Muscle layer of duodenum (tissue), 2 donors: Measurements from ENCODE around the gene PLD4.

ENCODE experiments used
- H3K27ac ChIP-seq: one replicate; pipeline ENCODE4 v1.7.0; 2013; ENCODE audit warnings: mild to moderate bottlenecking, low read length
- H3K27me3 ChIP-seq: one replicate; pipeline ENCODE4 v1.7.0; 2013; ENCODE audit warnings: low read depth, mild to moderate bottlenecking, control low read depth, low read length
- H3K36me3 ChIP-seq, 2 donors: one replicate each; pipeline ENCODE4 v1.7.0; 2013; ENCODE audit warnings: low read length in 2 of 2, control low read depth in 1 of 2, mild to moderate bottlenecking in 1 of 2; ENCODE audit not compliant: insufficient read depth in 2 of 2, control insufficient read depth in 1 of 2
- H3K4me1 ChIP-seq, 2 donors: one replicate each; pipeline ENCODE4 v1.7.0; 2013; ENCODE audit warnings: low read length in 2 of 2, mild to moderate bottlenecking in 2 of 2, control low read depth in 1 of 2, moderate library complexity in 1 of 2; ENCODE audit not compliant: insufficient read depth in 2 of 2, control insufficient read depth in 1 of 2
- H3K4me3 ChIP-seq, 2 donors: one replicate each; pipeline ENCODE4 v1.7.0; 2013; ENCODE audit warnings: low read length in 2 of 2, low read depth in 1 of 2, mild to moderate bottlenecking in 1 of 2
- H3K9me3 ChIP-seq, 2 donors: one replicate each; pipeline ENCODE4 v1.7.0; 2013; ENCODE audit warnings: low read length in 2 of 2, control low read depth in 1 of 2, mild to moderate bottlenecking in 1 of 2; ENCODE audit not compliant: control insufficient read depth in 1 of 2
- donor health status: healthy.

The PLD4 gene

GRCh38 chr14:104935026-104935650, 10.5 kb downstream of the PLD4 start:
- no peaks in the 10 kb centered on the region for H3K9me3 ChIP-seq
- peaks cover 0 to 13% of the 10 kb centered on the region in 2 donors for H3K4me1 ChIP-seq
- no peak overlapping the region for H3K4me3 ChIP-seq
- H3K36me3 ChIP-seq, result peaks cover 0 to 8% of the 10 kb centered on the region in 2 donors
- H3K27me3 ChIP-seq, result no peaks in the 10 kb centered on the region
- no peak overlapping the region for H3K27ac ChIP-seq

- H3K4me1 ChIP-seq, result peaks cover 0 to 13% of the 10 kb centered on the region in 2 donors
- peaks cover 0 to 10% of the 10 kb centered on the region in 2 donors for H3K36me3 ChIP-seq
- H3K9me3 ChIP-seq, result no peaks in the 10 kb centered on the region
- no peak overlapping the region for H3K27ac ChIP-seq
- no peak overlapping the region for H3K4me3 ChIP-seq
- H3K27me3 ChIP-seq, result no peaks in the 10 kb centered on the region
Measured at GRCh38 chr14:104935955-104936354, 11.3 kb downstream of the PLD4 start.

DNA sequence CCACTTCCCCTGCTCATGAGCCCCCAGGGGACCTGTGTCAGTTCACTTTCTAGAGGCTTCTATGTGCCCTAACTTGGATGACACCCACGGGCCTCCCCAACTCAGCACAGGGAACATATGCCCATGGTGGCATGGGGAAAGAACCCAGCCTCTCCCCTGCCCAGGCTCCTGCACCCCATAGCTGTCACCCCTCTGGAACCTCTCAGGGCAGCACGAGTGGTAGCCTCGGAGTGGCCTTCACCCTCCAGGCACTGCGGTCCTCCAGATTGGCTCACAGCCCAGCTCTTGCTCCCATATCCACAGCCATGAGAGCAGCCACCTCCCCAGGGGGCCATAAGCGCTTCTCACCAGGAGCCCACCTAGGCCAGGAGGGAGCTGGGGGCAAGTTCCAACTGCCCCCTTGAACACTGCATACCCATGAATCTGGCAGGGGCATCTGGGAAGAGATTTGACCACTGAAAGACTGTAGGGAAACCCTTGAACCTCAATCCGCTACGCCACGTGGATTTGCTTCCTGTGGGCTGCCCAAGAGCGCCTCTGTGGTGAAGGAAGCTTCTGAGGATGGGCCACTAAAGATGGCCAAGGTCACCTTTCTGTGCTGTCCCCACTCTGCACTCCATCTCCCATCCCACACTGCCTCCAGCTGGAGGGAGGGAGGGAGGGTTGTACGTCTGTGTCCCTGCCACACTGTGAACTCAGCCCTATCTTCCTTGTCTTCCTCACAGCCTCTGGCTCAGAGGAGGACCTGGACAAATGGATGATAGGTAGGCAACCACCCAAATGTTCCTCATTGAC, 11.9 kb downstream of the PLD4 start:
- H3K36me3 ChIP-seq, result peaks cover 0 to 16% of the 10 kb centered on the region in 2 donors
- H3K27ac ChIP-seq, result no peak overlapping the region
- no peaks in the 10 kb centered on the region for H3K27me3 ChIP-seq
- peaks cover 0 to 13% of the 10 kb centered on the region in 2 donors for H3K4me1 ChIP-seq
- H3K4me3 ChIP-seq, result no peak overlapping the region
- no peaks in the 10 kb centered on the region for H3K9me3 ChIP-seq

DNA sequence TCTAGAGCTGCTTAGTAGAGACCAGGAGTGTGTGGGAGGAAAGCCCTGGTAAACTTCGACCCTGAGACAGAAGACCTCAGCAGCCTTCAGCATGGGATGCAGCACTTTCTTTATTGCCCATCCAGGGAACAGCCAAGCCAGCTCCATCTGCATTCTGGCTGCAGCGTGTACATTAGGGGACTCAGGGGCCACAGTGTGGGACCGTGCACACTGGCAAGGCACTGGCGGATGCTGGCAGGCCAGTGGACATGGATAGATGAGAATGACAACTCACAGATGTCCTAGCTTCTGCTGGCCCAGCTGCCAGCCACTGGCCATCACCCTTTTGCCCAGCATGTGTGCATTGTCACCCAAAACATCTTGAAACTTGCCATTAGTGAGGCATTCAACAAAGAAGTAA, 12.5 kb downstream of the PLD4 start:
- no peaks in the 10 kb centered on the region for H3K27me3 ChIP-seq
- H3K9me3 ChIP-seq, result no peaks in the 10 kb centered on the region
- no peak overlapping the region for H3K27ac ChIP-seq
- peaks cover 0 to 22% of the 10 kb centered on the region in 2 donors for H3K36me3 ChIP-seq
- H3K4me3 ChIP-seq, result no peak overlapping the region
- peaks cover 0 to 8% of the 10 kb centered on the region in 2 donors for H3K4me1 ChIP-seq

DNA sequence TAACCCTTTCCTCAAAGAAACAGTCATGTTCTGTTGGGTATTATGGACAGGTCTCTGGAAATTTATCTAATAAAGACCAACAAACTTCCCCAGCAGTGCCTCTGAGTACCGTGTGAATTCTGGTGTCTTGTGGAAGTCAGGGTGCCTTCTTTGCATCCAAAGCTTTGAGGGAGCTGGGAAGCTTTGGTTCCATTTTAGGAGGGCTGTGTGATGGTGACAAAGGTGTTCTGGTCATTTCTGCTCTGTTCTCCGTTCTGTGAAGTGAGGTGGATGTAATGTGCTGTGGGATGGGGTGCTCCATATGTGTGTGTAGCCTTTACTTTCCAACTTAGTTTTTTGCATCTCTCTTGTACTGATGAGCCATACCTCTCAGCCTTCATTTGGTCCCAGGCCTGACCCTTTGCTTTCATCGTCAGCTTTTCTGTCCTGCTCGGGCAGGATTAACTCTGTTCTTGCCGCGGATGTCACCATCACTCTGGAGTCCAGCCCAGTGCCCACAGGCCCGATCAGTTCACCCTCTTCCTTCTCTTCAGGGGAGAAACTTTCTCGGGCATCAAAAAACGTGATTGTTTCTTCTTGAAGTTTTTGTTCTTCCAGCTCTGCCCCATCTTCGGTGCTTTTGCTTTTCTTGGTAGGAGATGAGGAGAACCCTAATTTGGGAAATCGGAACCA, 13.2 kb downstream of the PLD4 start:
- H3K4me3 ChIP-seq, result no peak overlapping the region
- H3K27me3 ChIP-seq, result no peaks in the 10 kb centered on the region
- H3K4me1 ChIP-seq, result peaks cover 0 to 3% of the 10 kb centered on the region in 2 donors
- H3K27ac ChIP-seq, result no peak overlapping the region
- no peaks in the 10 kb centered on the region for H3K9me3 ChIP-seq
- peaks cover 0 to 27% of the 10 kb centered on the region in 2 donors for H3K36me3 ChIP-seq

GRCh38 chr14:104938436-104938835, 13.8 kb downstream of the PLD4 start:
- H3K4me1 ChIP-seq, result peaks cover 0 to 3% of the 10 kb centered on the region in 2 donors
- H3K36me3 ChIP-seq, result peaks cover 0 to 27% of the 10 kb centered on the region in 2 donors
- H3K27ac ChIP-seq, result no peak overlapping the region
- H3K9me3 ChIP-seq, result no peaks in the 10 kb centered on the region
- no peaks in the 10 kb centered on the region for H3K27me3 ChIP-seq
- H3K4me3 ChIP-seq, result no peak overlapping the region

DNA sequence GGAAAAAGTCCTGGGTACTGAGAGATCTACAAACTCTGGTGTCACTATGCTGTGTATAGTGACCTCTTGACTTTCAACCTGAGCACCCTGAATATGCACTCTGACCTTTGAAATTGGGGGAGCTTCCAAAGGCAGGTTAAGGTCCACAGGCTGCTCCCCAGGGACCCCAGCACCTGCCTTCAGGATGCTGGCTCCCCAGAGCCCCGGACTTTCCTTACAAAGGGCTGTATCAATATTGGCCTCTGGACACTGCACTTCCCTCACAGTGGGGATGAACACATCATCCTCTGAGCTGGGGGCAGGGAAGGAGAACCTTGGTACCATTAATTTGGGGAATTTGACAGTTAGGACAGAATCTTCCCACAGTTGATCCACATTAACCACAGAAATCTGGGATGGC, 14.3 kb downstream of the PLD4 start:
- H3K36me3 ChIP-seq, result peaks cover 0 to 27% of the 10 kb centered on the region in 2 donors
- no peaks in the 10 kb centered on the region for H3K27me3 ChIP-seq
- H3K9me3 ChIP-seq, result no peaks in the 10 kb centered on the region
- no peak overlapping the region for H3K4me3 ChIP-seq
- H3K4me1 ChIP-seq, result peaks cover 0 to 3% of the 10 kb centered on the region in 2 donors
- no peak overlapping the region for H3K27ac ChIP-seq

- no peak overlapping the region for H3K27ac ChIP-seq
- H3K36me3 ChIP-seq, result peaks cover 0 to 27% of the 10 kb centered on the region in 2 donors
- H3K4me3 ChIP-seq, result no peak overlapping the region
- no peaks in the 10 kb centered on the region for H3K4me1 ChIP-seq
- no peaks in the 10 kb centered on the region for H3K27me3 ChIP-seq
- H3K9me3 ChIP-seq, result no peaks in the 10 kb centered on the region
Measured at GRCh38 chr14:104939666-104940410, 15.2 kb downstream of the PLD4 start.

DNA sequence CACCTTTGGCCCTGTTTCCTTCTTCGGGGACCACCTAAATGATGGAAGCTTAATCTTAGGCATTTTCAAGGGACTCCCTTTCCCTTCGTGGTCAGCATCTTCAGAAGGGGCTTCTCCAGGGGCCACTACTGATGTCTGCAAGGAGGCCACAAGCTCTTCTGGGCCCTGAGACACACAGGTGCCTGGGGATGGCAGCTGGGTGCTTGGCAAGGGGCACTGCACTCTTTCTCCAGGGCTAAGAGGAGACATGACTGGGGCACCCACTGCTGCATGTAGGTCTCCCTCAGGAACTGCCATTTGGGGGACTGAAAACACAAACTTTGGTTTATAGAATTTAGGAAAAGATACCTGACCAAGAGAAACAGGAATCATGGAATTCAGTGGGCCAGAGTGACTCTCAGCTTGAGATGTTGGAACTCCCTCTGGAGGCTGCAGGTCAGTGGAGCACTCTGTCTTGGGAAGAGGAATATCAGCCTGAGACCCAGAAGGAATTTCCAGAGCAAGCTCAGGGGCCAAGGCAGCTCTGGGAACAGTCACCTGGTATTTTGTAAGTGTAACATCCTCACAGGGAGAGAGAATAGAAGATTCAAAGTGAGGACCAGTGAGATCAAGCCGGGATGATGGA, 16.0 kb downstream of the PLD4 start:
- no peaks in the 10 kb centered on the region for H3K9me3 ChIP-seq
- no peaks in the 10 kb centered on the region for H3K4me1 ChIP-seq
- no peaks in the 10 kb centered on the region for H3K27me3 ChIP-seq
- H3K27ac ChIP-seq, result no peak overlapping the region
- H3K36me3 ChIP-seq, result peaks cover 0 to 27% of the 10 kb centered on the region in 2 donors
- no peak overlapping the region for H3K4me3 ChIP-seq

GRCh38 chr14:104941508-104942365, 17.1 kb downstream of the PLD4 start:
- Histone ChIP-seq H3K27me3 (no peaks in the 10 kb centered on the region), H3K27ac (no peak overlapping the region)

More at GRCh38 chr14:104941508-104942365, 17.1 kb downstream of the PLD4 start:
- Histone ChIP-seq H3K4me1 (no peaks in the 10 kb centered on the region), H3K4me3 (no peak overlapping the region), H3K9me3 (no peaks in the 10 kb centered on the region), H3K36me3 (peaks cover 0 to 27% of the 10 kb centered on the region in 2 donors)
